HG02588 (cell line): ENCODE results near the gene NECAB2.

Source experiments
- ATAC-seq: cut with Tn5 transposase; IDR thresholded peaks from one replicate; pipeline ENCODE4 v1.9.1; 2021; ENCODE audit warnings: mild to moderate bottlenecking, moderate library complexity; ENCODE audit not compliant: unreplicated experiment

NECAB2 gene

GRCh38 chr16:84042308-84042878, 74.3 kb downstream of the NECAB2 start, which contains the start of gene SLC38A8:
Gene SLC38A8, minus strand, starts transcription at chr16:84042795. Its CDS starts 638 bp downstream, at chr16:84042157.
- no peak for ATAC-seq

GRCh38 chr16:84042879-84043485, 74.9 kb downstream of the NECAB2 start:
- no peak for ATAC-seq

- no peak for ATAC-seq
Measured at GRCh38 chr16:84043486-84044117, 75.6 kb downstream of the NECAB2 start.

GRCh38 chr16:84044118-84044488, 76.1 kb downstream of the NECAB2 start:
- no peak for ATAC-seq

- ATAC-seq, result no peak
Measured at GRCh38 chr16:84045001-84045817, 77.2 kb downstream of the NECAB2 start.

GRCh38 chr16:84045818-84046470, 77.9 kb downstream of the NECAB2 start:
- no peak for ATAC-seq

- no peak for ATAC-seq
Measured at GRCh38 chr16:84047206-84047605, 79.2 kb downstream of the NECAB2 start.

GRCh38 chr16:84047626-84048025, 79.6 kb downstream of the NECAB2 start:
- ATAC-seq, result no peak

- no peak for ATAC-seq
Measured at GRCh38 chr16:84048270-84048669, 80.2 kb downstream of the NECAB2 start.

GRCh38 chr16:84048871-84049270, 80.8 kb downstream of the NECAB2 start:
- no peak for ATAC-seq

- no peak for ATAC-seq
Measured at GRCh38 chr16:84049403-84050060, 81.5 kb downstream of the NECAB2 start.

- ATAC-seq, result no peak
Measured at GRCh38 chr16:84050316-84050715, 82.3 kb downstream of the NECAB2 start.

GRCh38 chr16:84052071-84052622, 84.1 kb downstream of the NECAB2 start:
- ATAC-seq, result no peak
